ENCODE data around the gene NFIA.

NFIA gene

DNA sequence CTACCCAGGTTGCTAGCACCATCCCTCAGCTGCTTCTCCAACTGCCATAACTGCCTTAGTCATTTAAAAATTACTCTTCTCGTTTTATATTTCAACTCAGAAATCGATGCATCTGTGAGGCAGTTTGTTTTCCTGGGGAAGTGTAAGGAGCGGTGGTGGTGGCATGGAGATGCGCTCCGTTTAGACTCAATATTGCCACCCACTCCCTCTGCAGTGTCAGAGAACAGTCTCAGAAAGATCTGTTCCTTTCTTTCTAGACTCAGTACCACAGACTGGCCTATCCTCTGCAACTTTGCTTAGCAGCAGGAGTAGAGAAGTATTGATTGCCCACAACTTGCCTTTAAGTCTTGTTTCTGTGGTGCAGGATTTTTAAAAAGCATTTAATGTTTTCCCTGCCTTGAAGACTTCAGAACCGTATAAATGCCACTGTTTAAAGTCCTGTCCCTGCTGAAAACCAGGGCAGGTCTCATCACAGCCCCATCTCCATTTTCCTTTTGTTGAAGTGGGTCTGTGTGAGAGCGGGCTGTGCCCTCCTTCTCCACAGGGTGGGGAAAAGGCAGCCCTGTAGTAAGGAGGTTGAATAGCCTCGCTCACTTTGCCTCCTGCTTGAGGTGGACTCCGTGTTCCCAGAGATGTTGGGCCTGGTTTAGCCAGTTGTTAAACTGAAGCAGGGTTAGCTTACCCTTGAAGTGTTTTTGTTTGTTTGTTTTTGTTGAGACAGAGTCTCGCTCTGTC, 105.2 kb downstream of the NFIA start:
- no peak for DNase-seq

DNA sequence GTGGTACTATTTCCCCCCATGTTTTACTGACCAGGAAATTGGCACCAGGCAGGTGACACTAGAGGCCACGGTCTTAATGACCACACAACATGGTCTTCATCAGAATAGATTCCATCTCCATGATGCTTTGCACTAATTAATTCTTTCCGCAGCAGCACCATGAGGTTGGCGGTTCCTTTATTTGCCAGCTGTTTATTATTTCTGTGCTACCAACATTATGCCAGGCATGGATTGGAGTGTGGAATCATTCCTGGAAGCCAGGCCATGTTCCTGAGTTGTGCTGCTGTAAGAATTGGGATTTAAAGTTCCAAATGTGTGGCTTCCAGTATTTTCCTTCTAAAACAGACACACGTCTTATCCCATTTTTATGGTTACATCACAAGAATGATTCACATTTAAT, 107.8 kb downstream of the NFIA start:
- no peak for DNase-seq

DNA sequence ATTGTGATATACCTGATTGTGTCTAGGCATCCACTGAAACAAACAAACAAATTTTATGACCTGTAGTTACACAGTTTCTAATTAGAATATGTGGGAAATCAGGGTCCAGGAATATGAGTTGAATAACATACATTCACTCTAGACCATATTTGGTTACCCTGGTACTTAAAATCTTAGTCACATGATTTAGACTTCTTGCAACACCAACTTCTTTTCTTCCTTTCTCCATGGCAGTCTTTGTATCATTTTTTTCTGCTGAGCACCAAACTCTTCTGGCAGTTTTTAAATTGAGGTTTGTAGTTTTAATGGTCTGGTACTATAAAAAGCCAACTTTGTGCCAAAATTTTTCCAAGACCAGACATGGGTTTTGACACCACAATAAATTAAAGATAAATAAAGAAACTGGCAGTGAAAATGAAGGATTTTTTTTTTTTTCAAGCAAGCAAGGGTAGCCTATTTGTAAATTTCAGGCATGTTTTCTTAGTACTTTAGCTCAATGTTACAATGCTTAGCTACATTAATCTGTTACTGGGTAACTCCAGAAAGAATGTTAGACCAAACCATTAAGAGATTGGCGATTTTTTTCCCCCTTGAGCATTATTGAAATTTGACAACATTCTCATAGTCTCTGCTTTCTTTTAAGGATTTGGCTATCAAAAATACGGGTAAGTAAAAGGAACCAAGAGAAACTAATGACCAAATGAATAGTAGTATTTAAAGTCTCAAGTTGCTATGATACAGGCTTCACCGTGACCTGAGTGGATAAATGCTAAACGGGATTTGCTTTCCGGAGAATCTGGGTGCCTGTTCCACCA, 108.5 kb downstream of the NFIA start:
- no peak for DNase-seq

DNA sequence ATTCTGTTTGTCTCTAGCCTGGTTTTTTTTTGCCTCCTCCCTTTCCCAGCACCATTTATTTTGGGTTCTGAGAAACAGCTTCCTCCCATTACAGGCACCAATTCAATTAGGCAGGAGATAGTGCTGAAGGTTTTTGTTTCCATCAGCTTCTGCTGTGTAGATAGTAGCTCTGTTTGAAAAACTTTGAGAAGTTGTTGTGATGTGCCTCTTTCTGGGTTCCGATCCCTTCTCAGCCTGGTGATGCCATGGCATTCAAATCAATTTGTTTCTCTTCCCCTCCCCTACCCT, 109.0 kb downstream of the NFIA start:
- no peak for DNase-seq

DNA sequence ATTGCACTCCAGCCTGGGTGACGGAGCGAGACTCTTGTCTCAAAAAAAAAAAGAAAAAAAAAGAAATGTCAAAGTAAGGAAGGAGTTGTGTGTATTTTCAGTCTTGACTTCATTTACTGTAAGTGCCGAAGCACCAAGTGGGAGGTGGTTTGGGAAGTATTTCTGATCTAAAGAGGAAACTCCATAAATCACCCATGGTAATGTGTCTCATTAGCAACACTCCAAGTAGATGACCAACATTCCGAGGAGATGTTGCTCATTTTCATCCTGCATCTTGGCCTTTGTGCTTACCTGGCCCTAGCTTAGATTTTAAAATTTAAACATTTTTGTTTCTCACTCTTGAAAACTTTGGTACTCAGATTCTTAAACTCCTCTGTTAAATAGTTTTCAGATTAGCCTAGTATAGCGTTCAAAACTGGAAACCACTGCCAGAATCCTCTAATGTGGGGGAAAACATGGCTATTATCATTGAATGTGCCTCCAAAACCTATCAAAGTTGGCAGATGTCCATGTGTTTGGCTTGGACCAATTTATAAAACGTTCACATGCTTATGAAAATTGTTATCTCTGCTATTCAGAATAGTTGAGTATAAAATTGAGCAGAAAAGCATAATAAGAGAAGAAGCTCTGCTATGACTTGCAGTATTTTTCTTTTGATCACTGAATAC, 110.4 kb downstream of the NFIA start:
- DNase-seq: no peak

DNA sequence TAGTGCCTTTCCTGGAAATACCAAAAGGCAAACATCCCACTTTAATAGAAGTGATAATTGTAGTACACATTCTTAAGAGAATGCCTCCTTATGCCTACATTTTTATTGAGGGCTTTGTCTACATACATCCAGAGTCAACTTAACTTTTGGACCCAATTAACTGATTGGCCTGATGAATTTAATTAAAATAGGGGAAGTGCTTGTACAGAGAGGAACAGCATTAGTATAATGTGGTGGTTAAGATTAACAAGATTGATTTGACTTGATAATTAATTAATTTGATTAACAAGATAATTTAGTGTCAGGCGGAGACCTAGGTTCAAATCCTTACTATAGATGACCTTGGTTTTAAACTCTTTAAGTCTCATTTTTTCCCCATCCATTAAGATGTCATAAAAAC, 111.4 kb downstream of the NFIA start:
- DNase-seq: no peak

DNA sequence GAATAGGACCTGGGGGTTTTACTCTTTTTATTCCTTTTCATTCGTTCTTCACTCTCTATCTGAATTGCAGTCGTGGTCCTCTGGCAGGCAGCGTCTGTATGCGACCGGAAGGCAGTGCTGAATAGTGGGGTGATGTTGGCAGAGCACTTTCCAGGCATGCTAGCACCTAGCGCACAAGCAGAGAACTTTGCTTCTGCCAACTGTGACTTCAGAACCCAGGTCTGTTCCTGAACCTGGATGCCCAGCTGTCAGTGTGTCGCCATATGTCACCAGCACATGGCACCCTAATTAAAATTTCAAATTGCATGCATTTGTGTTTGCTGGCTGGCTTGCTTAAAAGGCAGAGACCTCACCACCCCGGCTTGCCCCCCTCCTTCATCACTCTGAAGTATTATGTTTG, 116.2 kb downstream of the NFIA start:
- no peak for DNase-seq

DNA sequence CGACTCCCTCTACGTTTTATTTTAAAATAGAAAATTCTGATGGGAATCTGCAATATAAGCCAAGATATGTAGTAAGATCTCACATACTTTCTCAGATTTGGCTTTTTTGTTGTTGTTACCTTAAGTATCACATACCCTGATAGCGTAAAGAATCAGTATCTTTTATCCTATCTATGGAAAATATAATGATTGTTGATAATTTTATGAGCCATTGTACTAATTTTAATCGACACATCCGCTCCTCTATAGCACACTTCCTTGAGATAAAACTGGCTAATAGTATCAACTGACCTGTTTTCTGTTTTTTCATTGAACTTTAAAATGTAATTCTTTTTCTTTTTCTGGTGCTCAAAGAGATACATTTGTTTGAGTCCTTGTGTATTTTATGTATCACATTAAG, 118.7 kb downstream of the NFIA start:
- no peak for DNase-seq

DNA sequence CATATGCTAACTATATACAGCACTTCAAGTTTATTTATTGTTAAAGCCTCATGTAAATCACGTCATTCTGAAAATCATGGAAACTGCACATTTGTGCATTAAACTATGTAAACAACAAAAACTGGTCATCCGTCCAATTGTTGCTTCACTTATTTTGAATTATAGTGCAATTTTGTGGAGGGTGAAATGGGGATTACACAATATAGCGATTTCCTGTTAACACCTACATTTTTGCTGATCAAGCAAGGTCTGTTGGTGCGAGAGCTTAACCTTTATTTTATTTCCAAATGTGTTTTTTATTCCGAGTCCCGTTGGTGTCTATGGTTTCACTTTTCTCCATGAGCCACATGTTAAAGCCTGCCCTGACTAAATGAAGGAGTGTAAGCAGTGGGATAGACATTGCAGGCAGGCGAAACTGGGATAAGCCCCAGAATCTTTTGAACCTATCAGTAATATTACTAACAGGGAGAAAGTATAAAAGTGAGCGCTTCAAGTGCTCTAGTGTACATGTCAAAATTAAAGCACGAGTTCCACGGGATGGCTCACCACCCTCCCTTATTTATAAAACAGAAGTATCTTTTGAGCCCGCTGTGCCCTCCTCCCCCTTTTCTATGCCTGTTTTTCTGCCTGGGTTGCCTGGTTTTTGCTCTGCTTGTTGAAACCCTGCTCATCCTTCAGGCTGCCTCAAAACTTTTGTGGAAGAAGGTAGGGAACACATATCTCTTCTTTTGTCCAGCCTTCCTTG, 120.7 kb downstream of the NFIA start:
- no peak for DNase-seq

DNA sequence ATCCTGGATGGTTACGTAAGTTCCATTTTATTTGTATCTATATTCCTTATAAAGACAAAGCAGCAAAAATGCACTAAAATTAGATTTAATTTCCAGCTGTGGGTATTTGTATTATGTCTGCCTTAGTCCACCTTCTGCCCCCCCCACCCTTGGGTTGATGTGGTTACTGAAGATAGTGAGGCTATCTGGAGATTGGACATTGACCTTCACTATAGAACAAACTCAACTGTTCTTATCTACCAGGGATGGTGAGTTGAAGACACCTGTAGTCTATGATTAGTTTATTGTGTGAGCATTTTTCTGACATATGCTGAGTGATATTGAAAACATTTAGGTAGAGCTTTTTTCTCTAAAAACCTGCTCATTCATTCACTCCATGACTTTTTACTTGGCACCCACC, 122.2 kb downstream of the NFIA start:
- no peak for DNase-seq

DNA sequence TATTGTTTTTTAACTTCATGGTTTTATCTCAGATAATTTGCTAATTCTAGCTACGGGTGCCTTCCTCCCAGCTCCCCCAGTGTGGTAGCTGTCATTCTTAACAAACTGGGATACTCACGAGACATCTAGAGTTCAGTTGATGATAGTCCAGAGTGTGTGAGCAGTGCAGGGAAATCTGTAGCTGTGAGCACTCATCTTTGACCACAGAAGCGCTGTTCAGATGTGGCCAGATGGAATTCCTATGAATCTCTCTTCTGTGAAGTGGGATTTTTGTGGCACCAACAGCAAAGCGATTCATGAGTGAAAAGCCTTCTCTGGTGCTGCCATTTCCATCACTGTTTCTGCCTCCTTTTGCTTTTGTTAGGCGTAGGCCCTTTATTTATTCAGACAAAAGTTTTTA, 125.1 kb downstream of the NFIA start:
- DNase-seq: no peak

DNA sequence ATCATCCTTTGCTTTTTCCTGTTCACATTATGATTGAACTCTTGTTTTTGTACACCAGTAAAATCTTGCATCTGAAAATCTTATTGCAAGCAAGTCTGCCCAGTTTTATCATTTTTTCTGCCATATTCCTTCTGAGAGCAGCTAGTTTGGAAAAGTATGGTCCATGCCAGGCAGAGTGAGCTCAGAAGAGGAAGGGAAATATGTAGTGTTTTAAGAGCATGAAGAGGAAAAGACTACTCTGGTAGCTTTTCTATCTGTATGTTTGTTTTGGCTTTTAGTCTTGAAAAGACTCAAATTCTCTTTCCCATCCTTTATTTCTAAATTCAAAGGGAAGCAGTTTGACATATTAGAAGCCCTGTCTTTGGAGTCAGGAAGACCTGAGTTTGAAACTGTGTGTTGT, 125.8 kb downstream of the NFIA start:
- DNase-seq: no peak

DNA sequence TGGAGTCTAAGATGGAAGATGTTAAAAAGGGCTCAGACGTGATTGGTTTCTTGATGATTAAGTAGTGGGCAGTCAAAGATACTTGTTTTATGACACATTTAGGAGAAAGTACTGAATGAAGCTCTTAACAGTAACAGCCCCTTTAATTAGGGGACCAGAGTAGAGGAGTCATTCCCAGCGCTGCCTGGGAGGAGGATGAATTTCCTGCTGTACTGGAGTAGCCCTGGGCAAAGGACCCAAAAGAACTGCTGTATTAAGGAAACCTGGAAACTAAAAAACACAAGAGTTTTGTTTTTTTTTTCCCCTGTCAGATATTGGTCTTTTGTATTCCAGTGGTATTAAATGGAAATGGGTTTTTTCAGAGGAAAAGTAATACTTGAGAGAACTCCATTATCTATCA, 126.5 kb downstream of the NFIA start:
- DNase-seq: no peak

DNA sequence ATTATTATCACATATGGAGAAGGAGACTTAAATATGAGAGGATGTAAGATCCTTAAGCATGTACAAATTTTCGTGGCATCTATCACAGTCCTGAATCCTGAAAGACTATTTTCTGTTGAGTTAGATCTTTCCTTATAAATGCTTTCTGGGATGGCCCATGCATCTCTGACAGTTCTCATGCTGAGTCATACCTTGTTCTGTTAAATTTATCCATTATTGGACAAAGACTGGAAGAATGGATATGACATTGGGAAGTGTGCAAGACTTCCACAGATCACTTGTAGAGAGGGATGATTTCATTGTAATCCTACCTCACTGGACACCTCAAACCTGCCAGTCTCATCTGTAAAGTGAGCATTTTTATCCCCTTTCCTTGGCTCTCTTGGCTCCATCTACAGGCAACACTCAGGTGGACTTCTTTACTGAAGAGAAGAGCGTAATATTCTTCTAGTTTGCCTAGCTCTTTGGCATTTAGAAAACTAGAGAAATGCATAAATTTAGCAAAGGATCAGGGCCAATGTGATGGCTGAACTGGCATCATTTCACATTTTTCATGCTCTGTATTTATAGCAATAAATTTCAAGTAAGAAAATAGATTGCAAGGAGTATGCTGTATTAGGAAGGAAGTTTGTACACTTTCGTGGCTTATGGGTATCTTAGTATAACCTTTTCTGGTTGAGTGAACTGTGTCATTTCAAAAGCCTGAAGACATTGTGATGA, 128.2 kb downstream of the NFIA start:
- no peak for DNase-seq

DNA sequence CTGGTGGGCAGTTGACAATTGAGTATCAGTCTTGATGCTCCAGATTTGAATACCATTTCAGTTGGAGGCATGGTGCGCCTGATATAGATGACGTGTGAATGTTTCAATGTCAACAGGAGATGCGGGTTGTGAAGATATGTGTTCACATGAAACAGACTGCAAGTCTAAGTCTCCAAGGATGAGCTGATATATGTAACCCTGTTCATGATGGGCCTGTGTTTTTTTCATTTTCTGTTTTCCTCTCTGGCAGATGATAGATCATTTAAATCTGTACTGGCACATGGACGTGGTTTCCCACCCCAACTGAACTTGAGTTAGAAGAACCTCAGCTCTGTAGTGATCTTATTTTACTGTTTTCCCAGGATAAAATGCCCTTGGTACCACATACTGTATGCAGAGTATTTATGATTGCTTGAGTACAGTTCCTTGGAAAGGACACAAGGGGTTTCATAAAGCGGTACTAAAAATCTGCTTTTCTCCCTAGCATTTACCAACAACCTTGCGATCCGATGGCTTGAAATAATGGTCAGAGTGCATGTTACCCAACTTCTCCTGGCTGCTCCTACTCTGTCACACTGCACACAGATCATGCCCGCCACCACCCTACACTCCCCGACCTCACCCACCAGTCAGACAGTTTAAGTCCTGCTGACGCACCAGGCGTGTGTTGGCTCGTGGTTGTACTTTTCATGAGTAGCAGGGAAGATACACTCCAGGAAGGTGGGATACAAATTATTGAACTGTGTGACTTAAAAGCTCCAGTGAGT, 131.1 kb downstream of the NFIA start:
- no peak for DNase-seq

DNA sequence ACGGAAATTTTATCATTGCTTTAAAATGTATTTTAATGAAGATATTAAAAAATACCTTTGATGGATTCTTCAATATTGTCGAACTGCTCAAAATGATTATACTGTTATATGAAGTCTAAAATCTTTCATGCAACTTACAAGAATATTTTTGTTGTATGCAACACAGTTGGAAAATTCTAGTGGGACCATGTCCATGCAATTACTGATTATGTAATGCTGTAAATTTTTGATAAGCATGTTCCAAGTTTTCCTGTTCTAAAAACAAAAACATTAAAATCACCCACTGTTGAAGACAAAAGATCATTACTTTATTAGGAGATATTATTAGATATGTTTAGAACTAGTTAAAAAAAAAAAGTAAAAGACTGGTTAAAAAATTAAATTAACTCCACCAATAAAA, 132.8 kb downstream of the NFIA start:
- DNase-seq: no peak

DNA sequence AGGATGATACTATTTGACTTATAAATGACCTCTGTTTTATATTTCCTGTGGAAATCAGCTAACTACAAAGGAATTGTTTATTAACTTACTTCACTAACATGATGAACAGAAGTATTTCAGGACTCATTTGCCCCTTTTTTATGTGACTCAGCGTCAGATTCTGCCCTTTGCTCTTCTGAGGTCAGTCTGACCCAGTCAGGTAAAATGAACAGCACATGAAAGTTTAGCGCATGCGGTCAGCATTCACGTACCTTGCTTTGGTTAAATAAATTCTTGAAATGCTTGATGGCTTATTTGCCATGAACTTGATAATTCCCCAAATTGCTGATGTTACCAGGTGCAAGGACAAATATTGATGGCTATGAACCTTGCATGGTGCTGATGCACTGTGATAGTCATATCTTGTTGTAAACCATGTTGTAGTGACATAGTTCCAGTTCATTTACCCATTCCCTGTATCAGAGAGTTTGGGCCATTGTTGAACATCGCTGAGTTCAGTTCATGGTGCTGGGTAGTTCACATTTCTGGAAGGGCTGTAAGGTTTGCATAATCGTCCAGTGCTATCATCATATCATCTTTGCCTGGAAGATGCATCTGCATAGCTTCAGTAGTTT, 133.4 kb downstream of the NFIA start:
- no peak for DNase-seq

DNA sequence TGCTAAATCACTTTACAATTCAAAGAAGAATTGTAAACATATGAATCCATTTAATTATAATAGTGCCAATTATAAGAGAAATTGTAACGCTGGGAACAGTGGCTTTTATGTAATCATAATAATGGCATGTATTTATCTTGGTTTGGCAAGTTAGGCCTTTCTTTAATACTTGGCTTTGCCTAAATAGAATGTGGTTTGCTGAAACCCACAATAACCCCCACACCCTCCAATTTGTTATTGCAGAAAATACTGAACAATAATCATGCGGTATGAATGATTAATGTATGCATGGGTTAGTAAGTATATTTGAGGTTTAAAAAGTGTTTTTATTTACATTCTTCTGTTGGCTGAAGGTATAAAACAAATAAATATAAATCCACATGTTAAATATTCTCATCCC, 138.2 kb downstream of the NFIA start:
- DNase-seq: no peak

DNA sequence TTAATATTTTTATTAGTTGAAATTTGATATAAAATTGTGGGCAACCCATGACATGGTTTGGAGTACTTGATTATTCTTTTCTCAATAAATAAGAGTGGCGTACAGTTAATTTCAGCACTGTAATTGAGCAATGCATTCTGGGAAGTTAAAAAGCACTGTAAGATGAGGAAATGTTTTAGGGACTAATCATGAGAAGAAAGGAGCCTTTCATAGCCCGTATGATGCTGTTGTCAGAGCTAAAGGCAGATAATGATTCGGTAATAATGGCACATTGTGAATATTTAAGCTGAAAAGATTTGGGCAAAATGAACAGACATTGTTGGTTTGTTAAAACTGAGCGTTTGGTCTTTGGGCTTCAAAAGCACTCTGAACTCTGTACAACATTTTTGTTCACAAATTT, 139.3 kb downstream of the NFIA start:
- DNase-seq: peak; percentile 10

DNA sequence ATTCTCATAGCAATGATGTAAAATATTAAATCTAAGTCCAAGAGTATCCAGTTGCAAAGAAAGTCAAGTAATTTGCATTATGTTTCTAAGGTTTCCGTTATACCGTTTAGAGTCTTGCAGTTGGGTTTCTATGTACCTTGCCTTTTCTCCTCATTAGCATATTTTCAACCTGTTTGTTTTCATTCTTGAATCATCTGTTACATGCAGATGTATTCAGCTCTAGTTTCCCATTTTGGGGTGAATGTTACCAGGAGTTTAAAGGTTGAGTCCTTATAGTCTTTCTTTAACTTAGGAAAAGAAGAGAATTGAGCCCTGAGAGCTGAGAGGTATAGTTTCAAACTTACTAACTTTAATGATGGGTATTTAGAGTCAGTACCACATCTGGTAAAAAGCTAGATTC, 139.9 kb downstream of the NFIA start:
- no peak for DNase-seq

DNA sequence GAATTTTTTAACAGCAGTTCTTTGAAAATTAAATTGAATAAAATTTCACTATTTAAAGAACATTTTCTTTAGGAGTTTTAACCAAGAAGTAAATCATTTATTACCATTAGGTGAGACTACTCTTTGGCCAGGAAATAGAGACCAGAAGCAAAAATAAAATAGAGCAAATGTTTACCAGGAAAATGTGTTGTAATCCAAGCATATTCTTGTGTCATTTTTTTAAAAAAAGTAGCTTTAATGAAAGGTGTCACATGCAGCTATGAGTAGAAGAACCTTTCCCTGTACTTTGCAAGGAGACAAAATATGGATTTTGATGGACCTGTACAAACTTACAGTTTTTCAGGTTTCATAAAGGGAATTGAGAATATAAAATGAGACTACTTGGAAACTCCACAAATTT, 140.8 kb downstream of the NFIA start:
- no peak for DNase-seq

DNA sequence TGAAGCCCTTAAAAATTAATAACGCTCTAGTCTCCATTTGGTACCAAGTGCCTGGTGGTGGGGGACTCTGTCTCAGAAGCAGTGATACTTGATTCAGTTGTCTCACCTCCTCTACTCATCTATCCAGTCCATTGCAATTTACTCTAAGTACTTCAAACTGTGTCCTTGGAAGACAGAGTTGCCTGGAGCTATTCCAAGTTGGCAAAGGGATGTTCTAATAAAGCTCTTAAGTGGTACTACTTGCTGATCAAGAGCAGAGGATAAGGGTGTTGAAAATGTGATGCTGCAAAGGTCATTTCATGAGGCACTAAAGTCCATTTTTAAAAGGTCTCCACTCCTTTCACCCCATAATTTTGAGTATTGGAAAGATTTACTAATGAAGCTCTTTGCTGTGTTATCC, 142.2 kb downstream of the NFIA start:
- no peak for DNase-seq

Data from inflammatory macrophage treated with lipopolysaccharide for 4 hours (primary cell).